Measurements from ENCODE around the gene NFASC. TPM values are rescaled to one million over a fixed set of nuclear protein-coding genes. Genes with fewer than 3 reads are reported as not detected.

NFASC gene
- total RNA-seq, 4 donors from 2014 or later: 12.7 to 41.7 (median 19.2) TPM

- TF ChIP-seq, protein P1, sequence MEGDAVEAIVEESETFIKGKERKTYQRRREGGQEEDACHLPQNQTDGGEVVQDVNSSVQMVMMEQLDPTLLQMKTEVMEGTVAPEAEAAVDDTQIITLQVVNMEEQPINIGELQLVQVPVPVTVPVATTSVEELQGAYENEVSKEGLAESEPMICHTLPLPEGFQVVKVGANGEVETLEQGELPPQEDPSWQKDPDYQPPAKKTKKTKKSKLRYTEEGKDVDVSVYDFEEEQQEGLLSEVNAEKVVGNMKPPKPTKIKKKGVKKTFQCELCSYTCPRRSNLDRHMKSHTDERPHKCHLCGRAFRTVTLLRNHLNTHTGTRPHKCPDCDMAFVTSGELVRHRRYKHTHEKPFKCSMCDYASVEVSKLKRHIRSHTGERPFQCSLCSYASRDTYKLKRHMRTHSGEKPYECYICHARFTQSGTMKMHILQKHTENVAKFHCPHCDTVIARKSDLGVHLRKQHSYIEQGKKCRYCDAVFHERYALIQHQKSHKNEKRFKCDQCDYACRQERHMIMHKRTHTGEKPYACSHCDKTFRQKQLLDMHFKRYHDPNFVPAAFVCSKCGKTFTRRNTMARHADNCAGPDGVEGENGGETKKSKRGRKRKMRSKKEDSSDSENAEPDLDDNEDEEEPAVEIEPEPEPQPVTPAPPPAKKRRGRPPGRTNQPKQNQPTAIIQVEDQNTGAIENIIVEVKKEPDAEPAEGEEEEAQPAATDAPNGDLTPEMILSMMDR (IDR thresholded peaks at IDR 0.05): no peak
- TF ChIP-seq POLR2AphosphoS5 (IDR thresholded peaks at IDR 0.05): no peak
- no peak for TF ChIP-seq EP300 (IDR thresholded peaks at IDR 0.05)
- no peak for TF ChIP-seq POLR2A (IDR thresholded peaks at IDR 0.05)
- peaks cover 18% of the 10 kb centered on the region for H3K27me3 ChIP-seq
- no peak for DNase-seq (ENCODE audit: low spot score in 2 of 2)
- no peaks in the 10 kb centered on the region for H3K36me3 ChIP-seq
- no peak overlapping the region for H3K27ac ChIP-seq
- no peak overlapping the region for H3K4me3 ChIP-seq
- no peaks in the 10 kb centered on the region for H3K4me1 ChIP-seq
- 88% methylated on average over 5 of the region's 5 CpGs for WGBS
- no peaks in the 10 kb centered on the region for H3K9me3 ChIP-seq
Observed at GRCh38 chr1:204896787-204897469, 26.3 kb downstream of the NFASC start.

DNA sequence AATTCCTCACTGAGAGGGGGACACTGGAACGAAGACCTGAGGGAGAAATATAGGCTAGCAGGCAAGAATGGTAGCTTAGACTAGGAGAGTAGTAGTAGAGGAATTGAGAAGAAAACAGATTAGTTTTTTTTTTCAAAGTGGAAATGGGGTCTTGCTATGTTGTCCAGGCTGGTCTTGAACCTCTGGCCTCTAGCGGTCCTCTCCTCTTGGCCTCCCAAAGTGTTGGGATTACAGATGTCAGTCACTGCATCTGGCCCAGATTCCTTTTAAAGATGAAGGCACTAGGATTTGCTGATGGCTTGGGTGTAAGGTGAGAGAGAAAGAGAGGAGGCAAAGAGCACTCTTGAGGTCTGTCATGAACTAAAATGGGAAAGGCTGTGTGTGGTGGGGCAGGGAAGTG lies 30.1 kb downstream of the NFASC start:
- no peak overlapping the region for H3K4me3 ChIP-seq
- TF ChIP-seq POLR2A (IDR thresholded peaks at IDR 0.05): no peak
- no peak for TF ChIP-seq EP300 (IDR thresholded peaks at IDR 0.05)
- H3K36me3 ChIP-seq: no peaks in the 10 kb centered on the region
- H3K4me1 ChIP-seq: no peaks in the 10 kb centered on the region
- no peak overlapping the region for H3K27ac ChIP-seq
- DNase-seq (ENCODE audit: low spot score in 2 of 2): no peak
- H3K9me3 ChIP-seq: no peaks in the 10 kb centered on the region
- 75% methylated on average over 2 of the region's 2 CpGs for WGBS
- peaks cover 18% of the 10 kb centered on the region for H3K27me3 ChIP-seq

- H3K36me3 ChIP-seq: no peaks in the 10 kb centered on the region
- H3K27ac ChIP-seq: no peak overlapping the region
- WGBS: 70% methylated on average over 6 of the region's 6 CpGs
- H3K9me3 ChIP-seq: no peaks in the 10 kb centered on the region
- no peaks in the 10 kb centered on the region for H3K4me1 ChIP-seq
- peaks cover 7% of the 10 kb centered on the region for H3K27me3 ChIP-seq
- H3K4me3 ChIP-seq: no peak overlapping the region
- no peak for DNase-seq (ENCODE audit: low spot score in 2 of 2)
- TF ChIP-seq POLR2A (IDR thresholded peaks at IDR 0.05): no peak
Observed at GRCh38 chr1:204902671-204903070, 32.0 kb downstream of the NFASC start.

GRCh38 chr1:204904228-204904810 lies 33.7 kb downstream of the NFASC start:
- Histone ChIP-seq H3K9me3 (no peaks in the 10 kb centered on the region), H3K27me3 (peaks cover 9% of the 10 kb centered on the region), H3K4me3 (no peak overlapping the region), H3K36me3 (no peaks in the 10 kb centered on the region), H3K4me1 (no peaks in the 10 kb centered on the region), H3K27ac (no peak overlapping the region)
- WGBS: 90% methylated on average over 7 of the region's 7 CpGs
- TF ChIP-seq EP300 (IDR thresholded peaks at IDR 0.05) (no peak), POLR2AphosphoS5 (IDR thresholded peaks at IDR 0.05) (no peak), POLR2A (IDR thresholded peaks at IDR 0.05) (no peak)
- TF ChIP-seq, protein P1 (IDR thresholded peaks at IDR 0.05): no peak
- DNase-seq (ENCODE audit: low spot score in 2 of 2): no peak

- Histone ChIP-seq H3K4me3 (no peak overlapping the region), H3K36me3 (no peaks in the 10 kb centered on the region), H3K27me3 (peaks cover 6% of the 10 kb centered on the region), H3K9me3 (no peaks in the 10 kb centered on the region), H3K4me1 (no peaks in the 10 kb centered on the region), H3K27ac (no peak overlapping the region)
- TF ChIP-seq POLR2A (IDR thresholded peaks at IDR 0.05): no peak
- TF ChIP-seq POLR2AphosphoS5 (IDR thresholded peaks at IDR 0.05): no peak
- no peak for TF ChIP-seq EP300 (IDR thresholded peaks at IDR 0.05)
- TF ChIP-seq, protein P1 (IDR thresholded peaks at IDR 0.05): no peak
- no peak for DNase-seq (ENCODE audit: low spot score in 2 of 2)
- WGBS: 81% methylated on average over 3 of the region's 3 CpGs
Observed at GRCh38 chr1:204909109-204909508, 38.4 kb downstream of the NFASC start.

GRCh38 chr1:204915861-204916495 lies 45.3 kb downstream of the NFASC start:
- DNase-seq (ENCODE audit: low spot score in 2 of 2): no peak
- Histone ChIP-seq H3K4me3 (no peak overlapping the region), H3K4me1 (peaks cover 9% of the 10 kb centered on the region), H3K27ac (peak overlapping the region; percentile 62), H3K9me3 (no peaks in the 10 kb centered on the region), H3K27me3 (no peaks in the 10 kb centered on the region), H3K36me3 (no peaks in the 10 kb centered on the region)
- TF ChIP-seq POLR2A (IDR thresholded peaks at IDR 0.05): no peak
- TF ChIP-seq POLR2AphosphoS5 (IDR thresholded peaks at IDR 0.05): no peak
- WGBS: 12% methylated on average over 5 of the region's 5 CpGs

Measured in suprapubic skin (tissue), 4 donors.